ENCODE measurements around the gene WDR70. TPM values are rescaled to one million over a fixed set of nuclear protein-coding genes. Genes with fewer than 3 reads are reported as not detected.
"Not testable (repeated sequence)": the region's sequence is repeated elsewhere in the genome, so short reads cannot be mapped to it uniquely, and the experiment has no call there.

WDR70 gene
- total RNA-seq, 2 donors from 2014 or later, result 22.7 to 35.8 TPM

DNA sequence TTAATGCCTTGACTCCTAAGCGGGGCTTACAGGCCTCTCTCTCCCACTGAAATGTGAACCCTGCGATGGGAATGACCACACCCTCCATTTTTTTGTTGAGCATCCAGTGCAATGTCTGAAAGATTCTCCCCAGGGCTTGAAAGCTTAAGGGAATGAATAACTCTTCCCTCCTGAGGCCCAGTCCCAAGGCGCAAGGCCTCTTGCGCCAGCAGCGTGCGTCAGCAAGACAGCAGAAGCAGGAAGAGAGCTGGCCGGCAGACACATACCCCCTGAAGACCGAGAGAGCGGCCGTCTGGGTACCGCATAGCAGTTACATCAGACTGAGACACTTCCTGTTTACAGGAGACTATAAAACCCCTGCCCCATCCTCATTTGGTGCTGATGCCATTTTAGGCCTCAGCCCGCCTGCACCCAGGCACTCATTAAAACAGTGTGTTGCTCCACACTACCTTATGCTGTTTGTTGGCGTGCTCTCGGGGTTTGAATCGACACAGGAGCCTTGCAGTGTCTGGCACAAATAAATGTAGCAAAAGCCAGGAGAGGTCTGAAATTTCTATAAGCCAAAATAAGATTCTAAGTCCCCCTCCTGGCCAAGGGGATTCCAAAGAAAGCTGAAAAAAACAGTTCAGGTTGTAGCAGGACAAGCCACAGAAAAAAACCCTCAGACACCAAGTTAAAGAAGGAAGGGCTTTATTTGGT, 398.5 kb downstream of the WDR70 start:
- ATAC-seq, result no peak
- Mint-ChIP-seq H3K36me3 (peaks cover 13 to 14% of the 10 kb centered on the region in 2 donors), H3K27ac (no peak overlapping the region), H3K9me3 (peaks cover 9 to 12% of the 10 kb centered on the region in 2 donors)
- no peak for DNase-seq (ENCODE audit: low spot score in 2 of 2)

DNA sequence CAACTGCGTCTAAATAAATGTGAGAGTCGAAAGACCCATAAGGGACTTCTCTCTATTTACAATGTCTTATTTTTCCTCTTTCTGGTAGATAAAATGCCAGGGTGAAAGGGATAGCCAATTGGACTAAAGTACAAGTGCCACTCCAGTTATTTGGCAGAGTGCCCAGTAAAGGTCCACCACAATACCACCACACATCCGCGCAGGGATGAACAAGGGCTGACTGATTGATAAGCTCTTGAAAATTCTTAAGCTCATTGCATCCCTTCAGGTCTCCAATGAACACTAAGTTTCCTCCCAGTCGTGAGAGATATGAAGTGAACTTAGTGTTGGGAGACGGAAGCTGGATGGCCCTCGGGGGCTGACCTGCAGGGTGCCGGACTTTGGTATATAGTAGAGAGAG, 402.3 kb downstream of the WDR70 start:
- not testable (repeated sequence) for H3K9me3 Mint-ChIP-seq; H3K36me3 Mint-ChIP-seq; H3K27ac Mint-ChIP-seq; ATAC-seq; DNase-seq (ENCODE audit: low spot score in 2 of 2)

DNA sequence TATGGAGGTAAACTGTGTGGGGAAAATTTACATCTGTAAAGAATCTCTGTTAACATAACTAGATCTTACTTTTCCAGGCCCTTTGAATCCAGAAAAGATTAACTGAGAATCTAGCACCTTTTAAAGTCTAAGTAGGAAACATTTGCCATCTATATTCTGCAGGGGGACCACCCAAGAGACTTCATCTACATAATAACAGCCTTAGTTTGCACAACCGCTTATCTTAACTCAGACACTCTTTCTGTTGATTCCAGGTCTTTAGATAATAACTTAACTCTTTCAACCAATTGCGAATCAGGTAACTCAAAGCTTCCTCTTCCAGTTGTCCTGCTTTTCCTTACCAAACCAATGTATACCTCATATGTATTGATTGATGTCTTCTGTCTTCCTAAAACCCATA, 407.3 kb downstream of the WDR70 start:
- no peak for ATAC-seq

DNA sequence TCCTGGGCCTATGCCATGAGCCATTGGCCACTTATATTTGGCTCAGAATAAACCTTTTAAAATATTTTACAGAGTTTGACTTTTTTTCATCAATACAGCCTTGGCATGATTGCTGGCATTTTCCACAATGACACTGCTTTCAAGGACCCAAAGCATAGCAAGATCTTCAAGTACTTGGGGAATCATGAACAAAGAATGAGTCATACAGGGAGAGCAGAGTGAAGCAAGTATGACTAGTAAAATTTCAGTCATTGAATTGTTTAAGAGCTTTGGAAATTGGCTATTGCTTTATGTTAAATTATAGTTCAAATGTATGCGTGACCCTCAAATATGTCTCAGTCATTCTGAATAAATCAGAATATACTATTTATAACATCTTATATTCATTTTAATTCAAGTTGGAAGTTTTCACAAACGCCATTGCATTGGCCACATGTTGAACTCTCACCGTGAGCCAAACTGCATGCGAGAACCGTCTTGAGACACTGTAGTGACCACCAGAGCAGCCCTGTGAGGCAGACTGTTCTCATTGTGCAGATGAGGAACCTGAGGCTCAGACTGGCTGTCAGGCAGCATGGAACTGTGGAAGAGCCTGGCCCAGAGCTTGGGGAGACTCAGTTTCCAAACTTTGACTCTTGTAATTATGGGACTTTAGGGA, 407.9 kb downstream of the WDR70 start:
- DNase-seq (ENCODE audit: low spot score in 2 of 2) (no peak), ATAC-seq (peak in 1 of 2 donors; percentile 48)
- H3K36me3 Mint-ChIP-seq, result peaks cover 0 to 6% of the 10 kb centered on the region in 2 donors
- no peak overlapping the region for H3K27ac Mint-ChIP-seq
- H3K9me3 Mint-ChIP-seq, result peaks cover 0 to 8% of the 10 kb centered on the region in 2 donors

More for the DNA sequence above, 407.3 kb downstream of the WDR70 start:
- peaks cover 0 to 6% of the 10 kb centered on the region in 2 donors for H3K36me3 Mint-ChIP-seq
- no peak for DNase-seq (ENCODE audit: low spot score in 2 of 2)
- peaks cover 0 to 3% of the 10 kb centered on the region in 2 donors for H3K9me3 Mint-ChIP-seq
- no peak overlapping the region for H3K27ac Mint-ChIP-seq

DNA sequence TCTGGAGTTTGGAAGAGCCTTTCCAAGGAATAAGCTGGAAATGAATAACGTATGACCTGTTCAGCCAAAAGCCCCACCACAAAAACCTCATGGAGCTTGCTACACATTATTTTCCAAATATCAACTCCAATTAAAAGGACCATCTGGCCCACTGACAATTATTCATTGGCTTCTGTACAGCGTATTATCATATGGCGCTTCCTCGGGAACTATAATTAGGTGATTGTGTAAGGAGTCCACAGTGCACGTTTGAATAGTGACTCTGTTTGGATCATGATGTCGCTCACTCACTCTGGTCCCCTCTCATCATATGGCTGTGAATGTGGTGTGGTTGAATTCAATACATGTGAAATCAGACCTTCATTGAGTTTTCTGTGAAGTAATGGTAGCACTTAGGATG, 408.6 kb downstream of the WDR70 start:
- no peak for DNase-seq (ENCODE audit: low spot score in 2 of 2)
- no peak for ATAC-seq
- Mint-ChIP-seq H3K27ac (no peak overlapping the region), H3K9me3 (peaks cover 0 to 8% of the 10 kb centered on the region in 2 donors), H3K36me3 (peaks cover 0 to 6% of the 10 kb centered on the region in 2 donors)

DNA sequence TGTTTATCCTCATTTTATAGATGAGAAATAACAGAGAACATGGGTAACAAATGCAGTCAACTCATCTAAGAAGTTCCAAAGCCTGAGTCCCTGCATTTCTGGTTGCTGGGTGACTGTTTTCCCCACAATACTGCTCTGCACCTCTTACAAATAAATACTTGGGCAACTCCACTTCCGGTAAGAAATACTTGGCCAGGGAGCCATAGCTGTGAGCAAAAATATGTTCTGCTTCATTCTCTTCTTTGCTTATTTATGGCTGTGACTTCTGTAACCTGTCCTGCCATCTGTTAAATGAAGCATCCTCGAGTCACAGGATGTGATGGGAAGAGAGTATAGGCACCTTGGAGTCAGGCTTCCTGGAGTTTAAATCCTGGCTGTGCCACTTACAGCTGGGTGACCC, 410.9 kb downstream of the WDR70 start:
- H3K9me3 Mint-ChIP-seq, result peaks cover 14 to 25% of the 10 kb centered on the region in 2 donors
- peaks cover 14 to 23% of the 10 kb centered on the region in 2 donors for H3K36me3 Mint-ChIP-seq
- ATAC-seq (no peak), DNase-seq (ENCODE audit: low spot score in 2 of 2) (no peak)
- H3K27ac Mint-ChIP-seq, result no peak overlapping the region

DNA sequence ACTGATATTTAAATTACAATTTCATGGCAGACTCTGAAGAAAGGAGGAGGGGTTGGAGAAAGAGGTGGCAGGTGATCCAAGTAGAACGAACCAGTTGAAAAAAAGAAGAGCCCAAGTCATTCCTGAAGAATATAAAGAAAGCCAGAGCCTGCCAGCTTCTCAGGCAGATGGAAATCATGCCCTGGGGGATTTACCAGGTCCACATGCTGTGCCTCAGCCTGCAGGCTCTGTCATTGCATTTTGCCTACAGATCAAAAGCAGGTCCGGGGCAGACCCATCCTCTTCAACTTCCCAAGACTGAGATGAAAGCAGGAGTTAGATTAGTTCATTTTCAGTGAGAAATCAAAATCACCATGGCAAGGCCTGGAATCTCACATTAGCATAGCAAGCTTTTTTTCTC, 412.2 kb downstream of the WDR70 start:
- no peak for ATAC-seq
- Mint-ChIP-seq H3K36me3 (peaks cover 14 to 20% of the 10 kb centered on the region in 2 donors), H3K27ac (no peak overlapping the region)

DNA sequence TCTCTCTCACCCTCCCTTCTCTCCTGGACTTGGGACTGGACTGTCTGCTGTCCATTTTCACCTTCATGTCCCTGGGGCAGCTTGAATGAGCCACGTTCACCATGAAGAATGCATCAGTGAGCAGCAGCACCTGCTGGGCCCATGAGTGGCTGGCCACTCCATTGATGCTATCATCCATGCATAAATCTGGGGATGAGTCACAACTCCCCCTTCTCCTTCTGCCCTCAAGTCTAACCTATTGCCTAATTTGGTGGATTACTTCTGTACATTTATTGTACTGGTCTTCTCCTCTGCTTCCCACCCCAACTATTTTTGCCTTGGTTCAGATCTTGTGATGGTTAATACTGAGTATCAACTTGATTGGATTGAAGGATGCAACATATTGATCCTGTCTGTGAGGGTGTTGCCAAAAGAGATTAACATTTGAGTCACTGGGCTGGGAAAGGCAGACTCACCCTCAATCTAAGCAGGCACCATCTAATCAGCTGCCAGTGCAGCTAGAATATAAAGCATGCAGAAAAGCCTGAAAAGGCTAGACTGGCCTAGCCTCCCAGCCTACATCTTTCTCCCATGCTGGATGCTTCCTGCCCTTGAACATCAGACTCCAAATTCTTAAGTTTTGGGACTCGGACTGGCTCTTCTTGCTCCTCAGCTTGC, 414.0 kb downstream of the WDR70 start:
- Mint-ChIP-seq H3K36me3 (peaks cover 14 to 25% of the 10 kb centered on the region in 2 donors), H3K27ac (no peak overlapping the region), H3K9me3 (peaks cover 17 to 25% of the 10 kb centered on the region in 2 donors)
- no peak for ATAC-seq
- DNase-seq (ENCODE audit: low spot score in 2 of 2), result no peak

More for the DNA sequence above, 412.2 kb downstream of the WDR70 start:
- no peak for DNase-seq (ENCODE audit: low spot score in 2 of 2)
- peaks cover 14 to 25% of the 10 kb centered on the region in 2 donors for H3K9me3 Mint-ChIP-seq

DNA sequence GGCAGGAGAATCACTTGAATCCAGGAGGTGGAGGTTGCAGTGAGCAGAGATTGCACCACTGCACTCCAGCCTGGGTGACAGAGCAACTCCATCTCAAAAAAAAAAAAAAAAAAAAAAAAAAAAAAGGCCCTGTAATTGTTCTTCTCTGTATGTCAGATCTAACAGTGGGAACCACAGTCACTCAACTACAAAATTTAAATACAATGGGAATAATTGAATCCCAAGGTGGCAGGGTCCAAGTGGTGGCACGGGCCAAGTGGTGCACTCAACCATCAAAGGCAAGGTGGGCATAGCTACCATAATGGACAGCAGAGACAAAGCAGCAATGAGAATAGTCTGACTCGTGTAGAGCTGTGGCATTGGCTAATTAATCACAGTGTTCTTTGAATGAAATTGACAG, 416.2 kb downstream of the WDR70 start:
- Mint-ChIP-seq H3K36me3 (peaks cover 14 to 25% of the 10 kb centered on the region in 2 donors), H3K9me3 (peaks cover 17 to 25% of the 10 kb centered on the region in 2 donors)
- DNase-seq (ENCODE audit: low spot score in 2 of 2); H3K27ac Mint-ChIP-seq; ATAC-seq: not testable (repeated sequence)

DNA sequence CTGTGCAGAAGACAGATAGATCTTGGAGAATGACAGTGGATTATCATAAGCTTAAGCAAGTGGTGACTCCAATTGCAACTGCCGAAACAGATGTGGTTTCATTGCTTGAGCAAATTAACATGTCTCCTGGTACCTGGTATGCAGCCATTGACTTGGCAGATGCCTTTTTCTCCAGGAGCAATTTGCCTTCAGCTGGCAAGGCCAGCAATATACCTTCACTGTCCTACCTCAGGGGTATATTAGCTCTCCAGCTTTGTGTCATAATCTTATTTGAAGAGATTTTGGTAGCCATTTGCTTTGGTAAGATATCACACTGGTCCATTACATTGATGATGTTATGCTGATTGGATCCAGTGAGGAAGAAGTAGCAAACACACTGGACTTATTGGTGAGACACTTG, 417.3 kb downstream of the WDR70 start:
- not testable (repeated sequence) for DNase-seq (ENCODE audit: low spot score in 2 of 2); H3K27ac Mint-ChIP-seq; ATAC-seq
- H3K9me3 Mint-ChIP-seq, result peaks cover 17 to 22% of the 10 kb centered on the region in 2 donors
- H3K36me3 Mint-ChIP-seq, result peaks cover 14 to 25% of the 10 kb centered on the region in 2 donors

DNA sequence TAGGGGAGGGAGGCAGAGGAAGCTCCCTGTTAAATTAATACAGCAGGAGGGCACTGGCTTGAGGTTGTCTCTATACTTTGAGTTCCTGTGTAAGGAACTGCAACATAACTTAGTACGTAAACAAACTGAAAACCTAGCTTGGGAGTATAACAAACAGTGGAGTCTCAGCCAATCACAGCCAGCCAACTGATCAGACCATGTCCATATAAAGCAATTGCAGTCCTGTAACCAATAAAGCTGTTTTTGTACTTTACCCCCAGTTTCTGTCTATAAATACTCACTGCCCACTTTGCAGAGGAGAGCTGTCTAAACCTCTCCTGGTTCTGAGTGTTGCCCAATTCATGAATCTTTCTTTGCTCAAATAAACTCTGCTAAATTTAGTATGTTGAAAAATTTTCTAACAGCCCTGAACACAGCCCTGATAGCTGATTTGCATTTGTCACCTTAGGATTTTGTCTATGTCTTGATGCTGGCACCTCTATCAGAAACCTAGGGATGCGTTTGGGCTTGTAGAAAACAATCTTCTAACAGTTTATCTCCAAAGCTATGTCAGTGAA, 420.8 kb downstream of the WDR70 start:
- ATAC-seq, result no peak

DNA sequence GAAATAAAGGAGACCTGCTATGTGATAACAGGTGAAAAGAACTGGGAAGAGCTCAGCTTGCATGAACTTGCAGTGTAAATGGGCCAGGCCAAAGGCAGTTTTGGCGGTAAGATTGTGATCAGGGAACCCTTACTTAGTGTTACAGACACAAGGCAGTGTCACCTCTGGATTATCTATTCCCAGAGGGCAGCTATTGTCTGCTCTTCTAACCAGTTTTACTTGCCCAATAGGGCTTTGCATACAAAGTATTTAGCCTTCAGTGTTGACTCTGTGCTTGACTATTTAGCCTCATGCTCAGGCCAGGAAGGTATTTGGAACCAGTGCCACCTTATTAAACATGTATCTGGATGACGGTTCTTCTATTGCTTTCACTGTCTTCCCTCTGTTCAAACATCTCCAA, 422.4 kb downstream of the WDR70 start:
- Mint-ChIP-seq H3K27ac (no peak overlapping the region), H3K9me3 (peaks cover 0 to 8% of the 10 kb centered on the region in 2 donors), H3K36me3 (peaks cover 0 to 8% of the 10 kb centered on the region in 2 donors)
- ATAC-seq (no peak), DNase-seq (ENCODE audit: low spot score in 2 of 2) (no peak)

More for the DNA sequence above, 420.8 kb downstream of the WDR70 start:
- Mint-ChIP-seq H3K36me3 (peaks cover under 1 to 5% of the 10 kb centered on the region in 2 donors), H3K9me3 (peaks cover 0 to 3% of the 10 kb centered on the region in 2 donors), H3K27ac (no peak overlapping the region)
- no peak for DNase-seq (ENCODE audit: low spot score in 2 of 2)

Other genes starting within 250 kb of the WDR70 start
- gene CPLANE1, start 129.9 kb upstream of the WDR70 start, total RNA-seq, result 1 to 10 TPM; 5.4 to 6.9 TPM
- 10 to 100 TPM; 78.4 to 90.6 TPM for gene NUP155, start 8.2 kb upstream of the WDR70 start, total RNA-seq